ENCODE results near the gene NPFFR1.
"Not testable (repeated sequence)": the region's sequence is repeated elsewhere in the genome, so short reads cannot be mapped to it uniquely, and the experiment has no call there.

NPFFR1 gene

DNA sequence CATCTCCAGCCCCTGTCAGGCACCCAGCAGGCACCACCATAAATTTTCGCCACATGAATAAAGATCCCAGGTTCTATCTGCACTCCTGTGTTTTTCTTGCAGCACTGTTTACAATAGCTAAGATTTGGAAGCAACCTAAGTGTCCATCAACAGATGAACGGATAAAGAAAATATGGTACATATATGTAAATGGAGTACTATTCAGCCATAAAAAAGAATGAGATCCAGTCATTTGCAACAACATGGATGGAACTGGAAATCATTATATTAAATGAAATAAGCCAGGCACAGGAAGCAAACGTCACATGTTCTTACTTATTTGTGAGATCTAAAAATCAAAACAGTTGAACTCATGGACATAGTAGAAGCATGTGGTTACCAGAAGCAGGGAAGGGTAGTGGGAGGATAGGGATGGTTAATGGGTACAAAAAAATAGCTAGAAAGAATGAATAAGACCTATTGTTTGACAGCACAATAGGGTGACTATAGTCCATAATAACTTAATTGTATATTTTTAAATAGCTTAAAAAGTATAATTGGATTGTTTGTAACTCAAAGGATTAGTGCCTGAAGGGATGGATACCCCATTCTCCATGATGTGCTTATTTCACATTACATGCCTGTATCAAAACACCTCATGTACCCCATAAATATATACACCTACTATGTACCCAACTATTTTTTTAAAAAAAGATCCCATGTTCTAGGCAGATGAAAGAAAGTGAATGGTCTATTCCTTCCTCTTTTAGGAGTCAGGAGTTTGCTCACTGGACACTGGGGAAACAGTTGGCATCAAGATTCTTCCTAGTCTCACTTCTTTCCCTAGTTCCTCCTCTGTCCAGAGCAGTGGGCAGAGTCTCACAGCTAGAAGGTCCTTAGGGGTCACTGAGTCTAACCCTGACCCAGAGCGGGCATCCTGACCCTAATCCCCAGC lies 1.0 kb upstream of the NPFFR1 start:
- no peak for DNase-seq

DNA sequence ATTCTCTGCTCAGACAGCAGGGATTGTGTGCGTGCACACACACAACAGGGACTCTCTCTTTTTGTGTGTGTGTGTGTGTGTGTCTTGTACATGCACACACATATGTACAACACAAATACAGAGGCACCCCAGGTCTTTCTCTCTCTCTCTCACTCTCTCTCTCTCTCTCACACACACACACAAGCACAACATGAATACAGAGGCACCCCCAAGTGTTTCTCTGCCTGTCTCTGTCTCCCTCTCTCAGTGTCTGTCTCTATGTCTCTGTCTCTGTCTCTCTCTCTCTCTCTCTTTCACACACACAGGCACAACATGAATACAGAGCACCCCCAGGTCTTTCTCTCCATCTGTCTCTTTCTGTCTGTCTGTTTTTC lies 746 bp downstream of the NPFFR1 start:
- DNase-seq: no peak

DNA sequence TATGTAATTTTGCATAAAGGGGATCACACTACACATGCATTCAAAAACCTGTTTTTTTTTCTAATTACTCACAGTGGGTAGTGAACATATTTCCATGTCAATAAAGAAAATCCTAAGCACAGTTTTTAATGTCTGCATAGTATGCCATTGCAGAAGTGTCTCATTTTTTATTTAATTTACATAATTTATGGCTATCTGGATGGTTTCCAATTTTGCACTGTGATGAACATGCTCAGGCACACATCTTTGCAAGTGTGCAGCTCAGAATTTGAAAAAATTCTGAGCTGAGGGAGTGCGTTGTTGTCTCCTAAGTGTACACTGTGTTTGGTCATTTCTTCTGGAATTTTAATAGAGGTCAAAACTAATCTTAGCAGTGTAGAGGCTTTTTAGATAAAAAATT lies 2.2 kb downstream of the NPFFR1 start:
- DNase-seq: no peak

DNA sequence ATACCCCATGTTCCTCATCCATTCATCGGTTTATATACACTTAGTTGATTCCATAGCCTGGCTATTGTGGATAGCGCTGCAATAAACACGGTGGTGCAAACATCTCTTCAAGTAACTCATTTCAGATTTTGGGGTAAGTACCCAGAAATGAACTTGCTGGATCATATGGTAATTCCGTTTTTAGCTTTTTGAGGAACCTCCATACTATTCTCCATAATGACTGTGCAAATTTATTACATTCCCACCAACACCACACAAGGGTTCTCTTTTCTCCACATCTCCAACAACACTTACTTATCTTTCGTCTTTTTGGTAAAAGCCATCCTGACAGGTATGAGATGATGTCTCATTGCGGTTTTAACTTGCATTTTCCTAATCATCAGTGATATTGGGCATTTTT lies 3.7 kb downstream of the NPFFR1 start:
- DNase-seq: no peak

DNA sequence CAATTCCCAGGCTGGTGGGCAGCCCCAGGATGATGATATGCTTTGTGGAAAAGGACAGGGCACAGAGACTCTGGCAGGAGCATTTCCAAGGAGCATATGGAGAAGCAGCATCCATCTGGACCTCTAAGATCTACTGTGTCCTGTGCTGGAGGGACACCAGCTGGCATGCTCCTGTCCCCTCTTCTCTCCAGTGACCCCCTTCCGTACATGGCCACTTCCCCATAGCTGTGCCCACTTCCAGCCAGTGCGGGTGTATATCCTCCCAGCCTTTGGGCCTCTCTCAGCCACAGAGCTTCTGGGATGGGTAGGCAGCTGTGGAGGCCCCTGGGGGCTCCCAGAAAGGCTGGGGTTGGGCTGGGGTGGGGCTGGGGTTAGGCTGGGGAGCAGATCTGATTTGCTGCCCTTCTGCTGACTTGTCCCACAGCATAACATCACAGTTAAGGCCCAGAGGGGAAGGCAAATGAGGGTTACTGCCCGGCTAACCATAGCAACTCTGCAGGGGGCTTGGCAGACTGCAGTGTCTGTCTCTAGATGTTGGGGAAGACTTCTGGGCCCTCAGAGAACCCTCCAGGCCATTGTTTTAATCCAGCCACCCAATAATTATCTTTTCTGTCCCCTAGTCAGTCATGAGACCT lies 6.3 kb downstream of the NPFFR1 start:
- no peak for DNase-seq

DNA sequence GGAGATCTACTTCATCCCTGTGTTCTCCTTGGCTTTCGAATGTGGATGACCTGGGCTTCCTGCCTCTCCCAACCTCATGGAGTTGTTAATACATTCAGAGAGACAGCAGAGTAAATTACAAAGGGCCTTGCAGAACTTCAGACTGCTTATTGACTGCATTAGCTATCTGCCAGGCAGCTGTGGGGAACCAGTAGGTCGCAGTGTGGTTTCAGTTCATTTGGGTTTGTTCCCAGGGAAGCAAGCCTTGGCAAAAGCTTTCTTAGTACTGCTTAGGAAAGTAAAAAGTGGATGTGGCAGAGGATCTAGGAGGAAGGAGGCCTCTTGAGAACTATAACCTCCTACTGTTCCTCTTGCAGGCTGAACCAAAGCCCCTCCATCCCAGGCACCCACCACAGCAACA lies 9.2 kb downstream of the NPFFR1 start:
- no peak for DNase-seq

DNA sequence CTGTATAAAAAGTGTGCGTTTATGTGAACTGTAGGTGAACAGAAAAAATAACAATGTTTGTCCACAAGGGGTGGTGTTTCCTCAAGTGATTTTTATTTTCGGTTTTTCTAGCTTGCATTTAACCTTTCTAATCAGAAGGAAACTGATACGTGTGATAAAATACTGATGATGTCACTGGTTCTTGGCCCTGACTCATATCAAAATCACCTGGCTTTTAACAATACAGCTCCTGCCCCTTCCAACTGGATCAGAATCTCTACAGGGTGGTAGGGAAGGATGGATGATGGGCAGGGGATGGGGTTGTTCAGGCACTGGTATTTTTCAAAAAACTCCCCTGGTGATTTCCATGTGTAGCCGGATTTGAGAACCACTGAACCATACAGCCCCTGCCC lies 10.9 kb downstream of the NPFFR1 start:
- no peak for DNase-seq

DNA sequence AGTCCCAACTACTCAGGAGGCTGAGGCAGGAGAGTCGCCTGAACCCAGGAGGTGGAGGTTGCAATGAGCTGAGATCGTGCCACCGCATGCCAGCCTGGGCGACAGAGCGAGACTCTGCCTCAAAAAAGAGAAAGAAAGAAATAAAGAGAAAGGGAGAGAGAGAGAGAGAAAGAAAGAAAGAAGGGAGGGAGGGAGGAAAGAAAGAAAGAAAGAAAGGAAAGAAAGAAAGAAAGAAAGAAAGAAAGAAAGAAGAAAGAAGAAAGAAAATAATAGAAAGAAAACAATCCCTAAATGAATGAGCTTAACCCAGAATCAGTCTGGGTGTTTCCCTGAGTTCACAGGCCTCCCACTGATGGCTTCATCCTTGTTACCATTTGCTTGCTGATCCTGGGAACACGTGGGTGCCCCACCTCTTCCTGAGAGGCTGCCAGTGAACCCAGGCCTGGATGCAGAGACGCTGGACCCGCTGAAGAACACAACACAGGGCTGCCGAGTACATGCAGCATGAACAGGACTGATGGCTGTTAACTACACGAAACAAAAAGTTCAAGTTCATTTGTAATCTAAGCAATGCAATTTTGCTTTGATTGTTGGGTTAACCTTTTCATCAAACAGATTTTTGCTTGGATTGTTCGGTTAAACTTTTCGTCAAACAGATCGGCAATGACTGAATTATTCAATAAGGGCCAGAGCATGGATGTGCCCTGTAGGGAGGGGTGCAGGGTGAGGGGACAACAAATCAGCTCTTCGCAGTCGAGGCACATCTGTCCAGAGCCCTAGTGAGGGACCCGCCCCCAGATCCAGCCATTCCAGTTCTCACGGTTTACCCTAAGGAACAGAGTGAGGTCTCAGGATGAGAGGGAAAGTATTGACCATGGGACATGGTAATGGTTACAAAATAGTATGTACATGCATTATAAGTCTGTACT lies 11.5 kb downstream of the NPFFR1 start:
- DNase-seq: no peak

DNA sequence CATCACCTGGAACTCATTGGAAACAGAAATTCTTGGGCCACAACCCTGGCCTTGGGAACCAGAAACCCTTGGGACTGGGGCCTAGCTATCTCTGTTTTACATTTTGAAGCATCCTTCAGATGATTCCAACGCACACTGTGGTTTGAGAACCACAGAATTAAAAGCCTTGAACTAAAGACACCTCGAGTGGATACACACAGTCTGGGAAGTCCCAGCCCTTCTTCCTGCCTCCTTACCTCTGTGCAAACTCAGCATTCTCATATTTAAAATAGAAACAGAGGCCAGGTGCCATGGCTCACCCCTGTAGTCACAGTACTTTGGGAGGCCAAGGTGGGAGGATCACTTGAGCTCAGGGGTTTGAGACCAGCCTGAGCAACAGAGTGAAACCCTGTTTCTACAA lies 12.9 kb downstream of the NPFFR1 start:
- no peak for DNase-seq

DNA sequence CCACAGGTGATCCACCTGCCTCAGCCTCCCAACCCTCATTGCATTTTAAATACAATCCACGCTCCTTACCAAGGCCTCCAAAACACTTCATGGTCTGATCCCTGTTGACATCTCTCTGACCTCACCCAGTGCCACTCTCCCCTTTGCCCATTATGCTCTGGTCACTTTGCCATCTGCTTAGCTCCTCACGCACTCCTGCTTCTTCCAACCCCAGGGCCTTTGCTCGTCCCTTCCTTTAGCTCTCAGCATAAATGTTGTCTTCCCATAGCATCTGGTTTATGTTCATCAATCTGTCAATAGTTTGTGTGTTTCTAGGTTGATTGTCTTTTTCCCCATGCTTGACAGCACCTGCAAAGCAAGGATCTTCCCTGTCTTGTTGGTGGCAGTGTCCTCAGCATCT lies 14.1 kb downstream of the NPFFR1 start:
- DNase-seq: no peak

DNA sequence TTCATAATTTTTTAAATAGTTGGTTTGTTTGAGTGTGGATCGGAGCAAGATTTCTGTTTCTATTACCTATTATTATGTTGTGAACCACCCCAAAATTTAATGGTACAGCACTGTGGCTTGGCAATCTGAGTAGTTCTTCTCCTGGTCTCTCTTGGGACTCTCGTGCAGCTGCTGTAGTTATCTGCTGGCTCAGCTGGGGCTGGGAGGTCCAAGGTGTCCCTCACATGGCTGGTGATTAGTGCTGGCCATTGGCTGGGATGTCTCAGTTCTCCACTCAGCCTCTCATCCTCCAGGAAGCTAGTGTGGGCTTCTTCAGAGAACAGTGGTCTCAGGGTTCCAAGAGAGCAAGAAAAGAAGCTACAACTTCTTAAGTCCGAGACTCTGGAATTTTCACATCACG lies 15.4 kb downstream of the NPFFR1 start:
- DNase-seq: no peak

DNA sequence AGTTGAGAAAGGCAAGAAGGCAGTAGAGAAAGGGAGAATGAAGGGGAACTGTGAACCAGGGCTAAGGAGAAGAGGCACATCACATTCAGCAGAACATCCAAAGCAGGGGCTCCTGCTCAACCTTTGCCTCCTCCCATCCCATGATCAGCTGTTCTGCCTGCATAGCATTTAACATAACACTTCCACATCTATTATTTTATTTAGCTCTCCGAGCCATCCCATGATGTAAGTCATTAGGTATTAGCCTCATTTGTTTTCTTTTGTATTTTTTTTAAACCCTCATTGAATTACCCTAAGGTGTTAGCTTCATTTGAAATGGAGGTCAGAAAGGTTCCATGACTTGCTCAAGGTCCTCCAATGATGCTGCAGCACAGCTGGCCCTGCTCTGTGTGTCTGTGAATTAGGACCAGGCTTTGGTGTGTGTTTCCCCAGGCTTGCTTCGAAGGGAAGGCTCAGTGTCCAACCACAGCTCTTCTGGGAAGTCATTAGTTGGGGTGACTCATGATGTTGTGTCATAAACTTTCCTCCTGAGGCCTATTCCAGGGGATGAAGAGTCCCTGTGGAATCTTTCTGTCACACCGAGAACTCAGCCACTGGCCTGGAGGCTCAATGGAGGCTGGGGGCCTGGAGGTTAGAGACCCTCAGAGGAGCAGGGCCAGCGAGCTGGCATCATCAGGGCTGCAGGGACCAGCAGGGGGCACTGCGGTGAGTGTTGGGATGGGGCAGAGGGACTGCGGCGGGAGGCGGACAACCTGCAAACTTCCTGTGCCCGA lies 16.5 kb downstream of the NPFFR1 start:
- DNase-seq: peak; percentile 97

DNA sequence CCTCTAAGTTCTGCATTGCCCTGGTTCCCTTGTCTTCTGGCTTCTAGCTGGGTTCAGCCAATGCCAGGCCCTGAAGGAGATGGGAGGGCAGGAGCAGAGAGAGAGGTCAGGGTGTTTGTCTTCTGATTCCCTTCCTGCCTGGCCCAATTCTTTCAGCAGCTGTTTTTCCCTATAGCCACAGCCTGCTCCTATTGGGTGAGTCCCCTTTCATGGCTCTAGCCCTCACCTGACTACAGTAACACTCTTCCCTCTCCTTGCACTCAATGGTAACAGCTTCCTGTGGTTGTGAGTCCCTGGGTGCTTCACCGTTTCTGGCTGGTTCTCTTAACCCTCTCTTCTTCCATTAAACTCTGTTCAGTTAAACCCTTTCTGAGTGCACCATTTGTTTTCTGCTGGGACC lies 17.1 kb downstream of the NPFFR1 start:
- DNase-seq: no peak

DNA sequence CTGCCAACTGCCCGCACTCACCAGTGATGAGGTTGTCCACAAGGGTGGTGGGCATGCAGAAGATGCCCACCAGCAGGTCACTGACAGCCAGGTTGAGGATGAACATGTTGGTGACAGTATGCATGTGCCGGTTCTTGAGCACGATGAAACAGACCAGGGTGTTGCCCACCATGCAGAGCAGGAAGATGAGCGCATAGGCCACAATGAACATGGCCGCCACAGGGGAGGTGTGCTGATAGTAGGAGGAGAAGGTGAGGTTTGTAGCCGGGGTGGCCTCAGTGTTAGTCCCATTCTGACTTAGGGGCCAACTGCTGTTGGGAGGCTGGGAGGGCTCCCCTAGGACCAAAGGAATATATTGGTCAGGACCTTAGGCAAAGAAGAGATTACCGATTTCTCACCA lies 17.7 kb downstream of the NPFFR1 start:
- no peak for DNase-seq

DNA sequence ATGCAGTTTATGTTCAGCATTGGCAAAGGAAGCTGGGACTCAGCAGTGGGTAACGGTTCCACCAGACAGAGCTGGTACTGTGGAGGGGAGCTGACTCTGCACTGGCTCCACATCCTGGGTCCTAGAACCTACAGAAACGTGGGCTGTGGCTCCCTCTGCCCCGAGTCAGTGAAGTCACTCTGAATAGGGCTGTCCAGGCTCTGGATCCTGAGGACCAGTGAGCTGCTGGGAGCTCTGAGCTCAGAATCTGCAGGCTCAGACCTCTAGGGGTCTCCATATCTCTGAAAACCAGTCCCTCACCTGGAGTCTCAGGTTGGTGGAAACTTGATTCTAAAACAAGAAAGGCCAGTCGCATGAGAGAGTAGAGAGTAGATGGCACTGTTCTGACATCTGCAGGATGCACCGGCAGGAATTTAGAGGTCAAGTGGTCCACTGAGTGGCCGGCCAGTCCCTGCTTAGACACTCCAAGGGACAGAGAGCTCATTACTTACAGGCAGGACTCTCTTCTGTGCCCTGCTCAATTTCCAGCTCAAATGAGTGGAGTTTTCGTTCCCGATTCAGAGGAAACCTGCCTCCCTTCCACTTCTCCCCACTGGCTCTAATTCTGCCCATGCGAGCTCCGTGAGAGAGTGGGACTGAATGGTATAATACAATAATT lies 18.6 kb downstream of the NPFFR1 start:
- DNase-seq: no peak

DNA sequence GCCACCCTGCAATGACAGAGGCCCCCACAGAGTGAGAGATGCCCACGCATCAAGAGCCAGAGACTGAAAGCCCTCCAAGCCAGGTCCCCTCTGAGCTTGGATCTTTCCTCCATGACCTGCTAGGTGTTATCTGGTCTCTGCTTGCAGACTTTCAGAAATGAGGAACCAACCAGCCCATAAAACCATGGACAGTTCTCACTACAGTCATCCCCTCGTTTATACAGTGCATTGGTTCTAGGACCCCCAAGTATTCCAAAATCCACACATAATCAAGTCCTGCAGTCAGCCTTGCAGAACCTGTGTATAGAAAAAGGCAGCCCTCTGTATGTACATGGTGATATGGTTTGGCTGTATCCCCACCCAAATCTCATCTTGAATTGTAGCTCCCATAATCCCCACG lies 23.1 kb downstream of the NPFFR1 start:
- DNase-seq: no peak

DNA sequence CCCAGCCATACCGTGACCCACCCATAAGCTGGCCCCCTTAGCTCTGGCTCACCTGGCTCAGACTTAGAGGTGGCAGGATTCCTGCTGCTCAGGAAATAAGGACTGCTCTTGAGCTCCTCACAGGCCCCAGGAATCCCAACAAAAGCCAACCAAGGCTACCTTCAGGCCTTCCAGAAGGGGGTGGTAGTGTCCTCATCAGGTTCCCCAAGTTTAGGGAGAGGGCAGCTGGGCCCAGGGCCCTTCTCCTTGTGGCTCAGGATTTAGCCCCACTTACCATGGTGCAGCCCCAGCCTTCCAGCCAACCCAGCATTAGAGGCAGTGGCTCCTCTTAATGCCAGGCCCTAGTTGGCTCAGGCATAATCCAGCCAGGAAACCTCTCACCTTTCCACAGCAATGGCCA lies 23.5 kb downstream of the NPFFR1 start:
- DNase-seq: no peak

DNA sequence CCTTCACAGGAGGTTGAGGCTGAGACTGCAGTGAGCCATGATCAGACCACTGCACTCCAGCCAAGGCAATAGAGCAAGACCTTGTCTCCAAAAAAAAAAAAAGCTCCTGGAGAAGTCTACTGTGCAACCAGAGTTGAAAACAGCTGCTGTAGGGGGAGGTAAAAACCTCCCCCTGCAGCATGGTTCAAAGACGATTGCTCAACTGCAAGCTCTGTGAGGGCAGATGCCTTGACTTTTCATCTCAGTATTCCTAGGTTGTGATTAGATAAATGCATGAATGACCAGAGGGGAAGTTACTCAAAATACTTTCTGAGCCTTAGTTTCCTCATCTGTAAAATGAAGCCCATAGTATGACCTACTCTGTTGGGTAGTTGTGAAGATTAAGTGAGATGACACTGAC lies 25.6 kb downstream of the NPFFR1 start:
- no peak for DNase-seq

DNA sequence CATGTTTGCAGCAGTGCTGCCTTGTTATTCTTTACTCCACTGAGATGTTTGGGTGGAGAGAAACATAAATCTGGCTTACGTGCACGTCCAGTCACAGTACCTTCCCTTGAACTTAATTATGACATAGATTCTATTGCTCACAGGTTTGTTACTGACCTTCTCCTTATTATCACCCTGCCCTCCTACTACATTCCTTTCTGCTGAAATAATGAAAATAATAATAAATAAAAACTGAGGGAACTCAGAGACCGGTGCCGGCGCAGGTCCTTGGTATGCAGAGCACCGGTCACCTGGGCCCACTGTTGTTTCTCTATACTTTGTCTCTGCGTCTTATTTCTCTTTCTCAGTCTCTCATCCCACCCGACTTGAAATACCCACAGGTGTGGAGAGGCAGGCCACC lies 26.0 kb downstream of the NPFFR1 start:
- DNase-seq: not testable (repeated sequence)

DNA sequence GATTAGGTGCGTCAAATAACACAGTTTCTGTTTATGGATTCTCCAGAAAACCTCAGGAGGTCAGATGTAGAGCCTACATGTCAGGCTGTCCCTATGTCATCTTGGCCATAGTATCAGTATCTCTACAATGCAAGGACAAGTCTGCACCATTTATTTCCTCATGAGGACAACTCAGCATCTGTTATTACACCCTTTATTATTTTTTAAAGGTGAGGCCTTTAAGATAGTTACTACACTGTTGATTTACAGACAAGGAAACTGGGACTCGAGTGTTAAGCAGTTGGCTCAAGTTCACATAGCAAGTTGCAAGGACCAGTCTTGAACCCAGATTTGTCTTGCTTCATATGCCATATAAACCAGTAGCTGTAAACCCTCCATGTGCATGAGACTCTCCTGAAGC lies 27.3 kb downstream of the NPFFR1 start:
- no peak for DNase-seq

DNA sequence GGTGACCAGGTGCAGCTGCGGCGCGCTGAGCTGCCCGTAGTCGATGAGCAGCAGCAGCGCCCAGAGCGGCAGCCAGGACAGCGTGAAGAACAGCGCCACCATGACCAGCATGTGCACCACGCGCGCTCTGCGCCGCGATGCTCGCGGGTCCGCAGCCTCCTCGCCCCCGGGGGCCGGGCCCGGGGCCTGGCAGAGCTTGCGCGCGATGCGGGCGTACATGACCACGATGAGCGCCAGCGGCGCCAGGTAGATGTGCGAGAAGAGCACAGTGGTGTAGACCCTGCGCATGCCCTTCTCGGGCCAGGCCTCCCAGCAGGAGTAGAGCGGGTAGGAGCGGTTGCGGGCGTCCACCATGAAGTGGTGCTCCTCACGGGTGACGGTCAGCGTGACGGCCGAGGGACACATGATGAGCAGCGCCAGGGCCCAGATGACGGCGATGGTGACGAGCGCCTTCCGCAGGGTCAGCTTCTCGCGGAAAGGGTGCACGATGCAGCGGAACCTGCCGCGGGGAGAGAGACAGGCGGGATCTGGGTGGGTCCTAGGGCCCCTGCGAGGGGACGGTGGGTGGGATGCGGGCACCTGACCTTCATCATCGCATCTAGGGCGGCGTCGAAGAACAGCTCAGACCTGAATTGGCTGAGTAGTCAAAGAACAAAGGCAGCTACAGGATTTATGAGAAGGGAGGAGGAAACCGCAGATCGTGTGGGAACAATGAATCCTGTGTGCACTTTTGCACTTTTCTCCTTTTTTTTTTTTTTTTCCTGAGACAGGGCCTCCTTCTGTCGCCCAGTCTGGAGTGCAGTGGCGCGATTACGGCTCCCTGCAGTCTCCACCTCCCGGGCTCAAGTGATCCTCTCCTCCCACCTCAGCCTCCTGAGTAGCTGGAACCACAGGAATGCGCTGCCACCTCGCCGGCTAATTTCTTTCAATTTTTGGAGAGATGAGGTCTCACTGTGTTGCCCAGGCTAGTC lies 28.2 kb downstream of the NPFFR1 start:
- no peak for DNase-seq

All from fibroblast of skin of back (primary cell).